ENCODE data around the gene RALGPS2. TPM values are rescaled to one million over a fixed set of nuclear protein-coding genes. Genes with fewer than 3 reads are reported as not detected.
A peak's percentile ranks its signal among the peaks of the same experiment; 100 is the strongest.

The RALGPS2 gene
- total RNA-seq, 1 experiment from 2014 or later: 38.0 TPM

DNA sequence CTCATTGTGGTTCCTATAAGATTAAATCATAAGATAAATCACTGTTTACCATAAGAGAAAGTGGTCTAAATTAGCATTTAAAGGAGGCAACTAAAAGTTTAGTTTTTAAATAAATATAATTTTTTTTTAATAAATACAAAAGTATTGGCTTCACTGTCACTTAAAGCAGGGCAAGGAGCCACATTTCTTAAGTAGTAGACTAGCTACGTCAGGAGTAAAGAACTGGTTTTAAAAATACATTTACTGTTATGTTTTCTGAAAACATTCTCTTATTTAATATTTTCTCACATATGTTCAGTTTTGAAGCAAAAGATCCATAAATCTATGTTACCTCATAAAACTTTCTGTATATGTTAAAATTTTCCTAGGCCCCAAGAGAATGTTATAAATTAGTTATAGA is 143.7 kb downstream of the RALGPS2 start:
- Mint-ChIP-seq H3K4me3 (no peak overlapping the region; the same call in 1 of the 2 replicates), H3K9me3 (no peaks in the 10 kb centered on the region), H3K27me3 (ENCODE audit: low read depth) (no peaks in the 10 kb centered on the region), H3K4me1 (peaks cover 26% of the 10 kb centered on the region), H3K36me3 (no peaks in the 10 kb centered on the region), H3K27ac (no peak overlapping the region)
- CTCF ChIA-PET: interaction anchor here (0.8 to 2.7 kb wide), 4 partner anchors 134 to 327 kb away, joined by 3 to 11 read pairs (median 4); no protein-coding TSS in a partner anchor
- TF ChIP-seq FOXP1 (CRISPR knock-in tag; IDR thresholded peaks at IDR 0.05; ENCODE audit: borderline replicate concordance): no peak
- POLR2A ChIA-PET: no interaction called here
- ATAC-seq (no peak), DNase-seq (ENCODE audit: low spot score) (no peak)

DNA sequence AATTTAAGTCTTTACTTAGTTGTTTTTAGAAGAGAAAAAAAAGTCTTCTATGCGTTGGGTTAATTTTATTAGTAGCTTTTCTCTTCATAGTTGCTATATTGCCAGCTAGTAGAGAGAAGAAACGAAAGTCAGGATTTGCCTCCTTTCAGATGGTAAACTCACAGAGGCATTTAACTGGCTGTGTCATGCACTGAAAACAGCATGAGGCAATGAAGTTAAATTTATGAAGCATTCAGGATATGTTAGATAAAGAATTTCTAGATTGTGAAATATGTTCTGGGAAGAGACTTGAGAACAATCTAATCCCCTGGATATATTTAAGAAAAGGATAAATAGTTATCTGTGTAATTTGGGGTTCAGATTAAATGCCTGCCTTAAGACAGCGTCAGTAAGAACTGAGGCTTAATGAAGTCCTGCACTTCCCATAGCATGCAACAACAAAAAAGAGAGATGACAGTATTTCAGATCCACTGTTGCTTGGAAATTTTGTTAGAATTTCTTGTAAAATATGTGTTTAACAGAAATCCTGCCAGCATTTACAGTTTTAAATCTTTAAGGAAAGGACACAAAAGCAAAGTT is 144.2 kb downstream of the RALGPS2 start:
- TF ChIP-seq, protein P1, sequence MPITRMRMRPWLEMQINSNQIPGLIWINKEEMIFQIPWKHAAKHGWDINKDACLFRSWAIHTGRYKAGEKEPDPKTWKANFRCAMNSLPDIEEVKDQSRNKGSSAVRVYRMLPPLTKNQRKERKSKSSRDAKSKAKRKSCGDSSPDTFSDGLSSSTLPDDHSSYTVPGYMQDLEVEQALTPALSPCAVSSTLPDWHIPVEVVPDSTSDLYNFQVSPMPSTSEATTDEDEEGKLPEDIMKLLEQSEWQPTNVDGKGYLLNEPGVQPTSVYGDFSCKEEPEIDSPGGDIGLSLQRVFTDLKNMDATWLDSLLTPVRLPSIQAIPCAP (CRISPR knock-in tag; IDR thresholded peaks at IDR 0.05): no peak
- TF ChIP-seq ZNF121 (CRISPR knock-in tag; IDR thresholded peaks at IDR 0.05) (no peak), NR2C2 (CRISPR knock-in tag; IDR thresholded peaks at IDR 0.05) (no peak), CDX4 (CRISPR knock-in tag; IDR thresholded peaks at IDR 0.05; ENCODE audit: borderline replicate concordance) (no peak), HMGA2 (CRISPR knock-in tag; IDR thresholded peaks at IDR 0.05) (no peak)
- DNase-seq (ENCODE audit: low spot score): no peak
- peaks cover 26% of the 10 kb centered on the region for H3K4me1 Mint-ChIP-seq
- ChIA-PET CTCF (interaction anchor here (0.8 to 2.7 kb wide), 4 partner anchors 133 to 327 kb away, joined by 3 to 11 read pairs (median 4); no protein-coding TSS in a partner anchor), POLR2A (no interaction called here)
- no peaks in the 10 kb centered on the region for H3K9me3 Mint-ChIP-seq
- no peaks in the 10 kb centered on the region for H3K27me3 Mint-ChIP-seq (ENCODE audit: low read depth)
- peak; percentile 85 for ATAC-seq
- no peaks in the 10 kb centered on the region for H3K36me3 Mint-ChIP-seq
- H3K27ac Mint-ChIP-seq: peak overlapping the region; percentile 13; the same call in 1 of the 2 replicates
- no peak overlapping the region; the same call in 1 of the 2 replicates for H3K4me3 Mint-ChIP-seq

DNA sequence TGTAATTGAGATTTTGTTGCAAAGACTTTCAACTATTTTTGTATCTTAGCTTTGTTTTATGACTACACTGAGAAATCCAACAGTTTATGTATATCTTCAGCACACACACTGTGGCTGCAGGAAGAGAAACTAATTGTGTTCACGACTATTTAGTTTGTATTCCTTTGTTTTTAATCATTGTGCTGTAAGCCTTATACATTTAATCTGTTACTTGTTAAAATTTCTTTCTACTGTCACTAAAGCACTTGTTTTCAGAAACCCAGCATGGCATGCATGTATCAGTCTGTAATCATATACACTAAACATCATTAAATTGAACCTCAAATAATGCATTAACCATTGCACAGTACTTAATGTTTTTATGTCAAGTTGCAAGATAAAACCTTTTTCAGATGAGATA is 145.2 kb downstream of the RALGPS2 start:
- ChIA-PET CTCF (interaction anchor here (1.9 to 2.7 kb wide), 2 partner anchors 132 to 133 kb away, joined by 5 to 11 read pairs; no protein-coding TSS in a partner anchor), POLR2A (no interaction called here)
- no peak for DNase-seq (ENCODE audit: low spot score)
- Mint-ChIP-seq H3K4me3 (no peak overlapping the region), H3K36me3 (no peaks in the 10 kb centered on the region), H3K27ac (peak overlapping the region; percentile 27; the same call in 1 of the 2 replicates), H3K9me3 (no peaks in the 10 kb centered on the region), H3K4me1 (peaks cover 26% of the 10 kb centered on the region), H3K27me3 (ENCODE audit: low read depth) (no peaks in the 10 kb centered on the region)
- TF ChIP-seq TEAD1 (CRISPR knock-in tag; IDR thresholded peaks at IDR 0.05) (no peak), ZBTB43 (CRISPR knock-in tag; IDR thresholded peaks at IDR 0.05) (no peak), ZNF121 (CRISPR knock-in tag; IDR thresholded peaks at IDR 0.05) (no peak), ZNF138 (CRISPR knock-in tag; conservative IDR thresholded peaks at IDR 0.05) (no peak), RORB (CRISPR knock-in tag; IDR thresholded peaks at IDR 0.05) (no peak), GRHL2 (CRISPR knock-in tag; IDR thresholded peaks at IDR 0.05; ENCODE audit: insufficient replicate concordance, severe bottlenecking) (no peak), ATF1 (CRISPR knock-in tag; IDR thresholded peaks at IDR 0.05) (no peak), ELF4 (CRISPR knock-in tag; IDR thresholded peaks at IDR 0.05; ENCODE audit: low read depth) (no peak), GTF2I (CRISPR knock-in tag; conservative IDR thresholded peaks at IDR 0.05) (no peak)
- TF ChIP-seq, protein P2, sequence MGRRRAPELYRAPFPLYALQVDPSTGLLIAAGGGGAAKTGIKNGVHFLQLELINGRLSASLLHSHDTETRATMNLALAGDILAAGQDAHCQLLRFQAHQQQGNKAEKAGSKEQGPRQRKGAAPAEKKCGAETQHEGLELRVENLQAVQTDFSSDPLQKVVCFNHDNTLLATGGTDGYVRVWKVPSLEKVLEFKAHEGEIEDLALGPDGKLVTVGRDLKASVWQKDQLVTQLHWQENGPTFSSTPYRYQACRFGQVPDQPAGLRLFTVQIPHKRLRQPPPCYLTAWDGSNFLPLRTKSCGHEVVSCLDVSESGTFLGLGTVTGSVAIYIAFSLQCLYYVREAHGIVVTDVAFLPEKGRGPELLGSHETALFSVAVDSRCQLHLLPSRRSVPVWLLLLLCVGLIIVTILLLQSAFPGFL (CRISPR knock-in tag; IDR thresholded peaks at IDR 0.05; ENCODE audit: borderline replicate concordance): no peak
- TF ChIP-seq, protein P3, sequence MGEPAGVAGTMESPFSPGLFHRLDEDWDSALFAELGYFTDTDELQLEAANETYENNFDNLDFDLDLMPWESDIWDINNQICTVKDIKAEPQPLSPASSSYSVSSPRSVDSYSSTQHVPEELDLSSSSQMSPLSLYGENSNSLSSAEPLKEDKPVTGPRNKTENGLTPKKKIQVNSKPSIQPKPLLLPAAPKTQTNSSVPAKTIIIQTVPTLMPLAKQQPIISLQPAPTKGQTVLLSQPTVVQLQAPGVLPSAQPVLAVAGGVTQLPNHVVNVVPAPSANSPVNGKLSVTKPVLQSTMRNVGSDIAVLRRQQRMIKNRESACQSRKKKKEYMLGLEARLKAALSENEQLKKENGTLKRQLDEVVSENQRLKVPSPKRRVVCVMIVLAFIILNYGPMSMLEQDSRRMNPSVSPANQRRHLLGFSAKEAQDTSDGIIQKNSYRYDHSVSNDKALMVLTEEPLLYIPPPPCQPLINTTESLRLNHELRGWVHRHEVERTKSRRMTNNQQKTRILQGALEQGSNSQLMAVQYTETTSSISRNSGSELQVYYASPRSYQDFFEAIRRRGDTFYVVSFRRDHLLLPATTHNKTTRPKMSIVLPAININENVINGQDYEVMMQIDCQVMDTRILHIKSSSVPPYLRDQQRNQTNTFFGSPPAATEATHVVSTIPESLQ (CRISPR knock-in tag; IDR thresholded peaks at IDR 0.05): no peak
- ATAC-seq: no peak

Measured in WTC11 (cell line).